K562 (cell line): ENCODE measurements around the gene ADD3. TPM values are rescaled to one million over a fixed set of nuclear protein-coding genes. Genes with fewer than 3 reads are reported as not detected.

Experiments
- EHMT2 ChIP-seq: fragments of 450-650 bp; IDR thresholded peaks from 2 replicates; pipeline ENCODE4 v1.6.1; 2018; ENCODE audit warnings: antibody characterized with exemption
- HDAC1 ChIP-seq, 2 experiments: fragments of 450-650 bp; IDR thresholded peaks; 2 replicates each; pipeline ENCODE4 v1.6.1; 2016 to 2017; ENCODE audit warnings: inconsistent platforms in 1 of 2, mild to moderate bottlenecking in 1 of 2, moderate library complexity in 1 of 2
- RBM17 ChIP-seq: fragments of 200-400 bp; formaldehyde crosslinking; IDR thresholded peaks from 2 replicates; pipeline ENCODE4 v1.6.1; 2017; ENCODE audit warnings: low read depth, mild to moderate bottlenecking, low read length, borderline replicate concordance
- SMARCA5 ChIP-seq: fragments of 450-650 bp; IDR thresholded peaks from 2 replicates; pipeline ENCODE4 v1.6.1; 2016
- TFAM ChIP-seq: fragments of 250-450 bp; sonication (Bioruptor Pico); conservative IDR thresholded peaks from 2 replicates; pipeline ENCODE4 v1.5.0; 2021; ENCODE audit warnings: mild to moderate bottlenecking, moderate library complexity
- ZBED1 ChIP-seq: IDR thresholded peaks from 2 replicates; pipeline ENCODE4 v1.6.1; 2014
- ZNF609 ChIP-seq: sonication (generic); formaldehyde crosslinking; IDR thresholded peaks from 2 replicates; pipeline ENCODE4 v1.8.1; 2023; ENCODE audit warnings: missing genetic modification reagents, mild to moderate bottlenecking, borderline replicate concordance
- ZNF766 ChIP-seq: fragments of 200-800 bp; sonication (Bioruptor generic); conservative IDR thresholded peaks from 2 replicates; pipeline ENCODE4 v1.6.1; 2016; ENCODE audit warnings: missing genetic modification characterization, missing compliant biosample characterization
- polyA plus RNA-seq, 8 experiments: library from polyadenylated mRNA; depleted of rRNA in 4 of 8; stranded (reverse) in 5 of 8; unstranded in 3 of 8; fragments of >200 nt; fragmentation: Nextera tagmentation in 2 of 8; fragmentation: Illumina TruSeq in 1 of 8; extraction: Ambion mirVana in 2 of 8; extraction: Trizol in 1 of 8; gene quantifications; 2 replicates each; pipeline versions ENCODE4 v1.2.1 to v1.2.3, GENCODE V29; 2011 to 2014; ENCODE audit warnings: inconsistent platforms in 1 of 8, missing spikeins in 1 of 8
- total RNA-seq, 7 experiments: library from RNA; depleted of rRNA in 6 of 7; stranded (reverse); fragments of >200 nt in 6 of 7; fragmentation: Illumina TruSeq in 2 of 7; extraction: Trizol in 2 of 7; gene quantifications; 2 replicates each; pipeline versions ENCODE4 v1.2.1 to v1.2.3, GENCODE V29; 2011 to 2021; ENCODE audit warnings: low replicate concordance in 1 of 7
- TF ChIP-seq, protein P1 (sequence below): sonication (generic); formaldehyde crosslinking; IDR thresholded peaks from 2 replicates; pipeline ENCODE4 v1.8.0; 2022; ENCODE audit warnings: missing genetic modification reagents, mild to moderate bottlenecking, borderline replicate concordance
- TF ChIP-seq, protein P2 (sequence below): sonication (generic); formaldehyde crosslinking; IDR thresholded peaks from 2 replicates; pipeline ENCODE4 v1.8.0; 2022; ENCODE audit warnings: mild to moderate bottlenecking, missing genetic modification reagents
- TF ChIP-seq, protein P3 (sequence below): fragments of 450-650 bp; IDR thresholded peaks from 2 replicates; pipeline ENCODE4 v1.6.1; 2017; ENCODE audit warnings: mild to moderate bottlenecking, moderate library complexity
- TF ChIP-seq, protein P4 (sequence below): sonication (generic); formaldehyde crosslinking; IDR thresholded peaks from 2 replicates; pipeline ENCODE4 v1.8.0; 2022; ENCODE audit warnings: mild to moderate bottlenecking, missing genetic modification reagents

ADD3 gene
- total and polyA plus RNA-seq, 9 of the 15 experiments (the other 6 are each of a cell fraction or from before 2014, with no cell fraction given): 13.2 to 125 (median 31.7) TPM

DNA sequence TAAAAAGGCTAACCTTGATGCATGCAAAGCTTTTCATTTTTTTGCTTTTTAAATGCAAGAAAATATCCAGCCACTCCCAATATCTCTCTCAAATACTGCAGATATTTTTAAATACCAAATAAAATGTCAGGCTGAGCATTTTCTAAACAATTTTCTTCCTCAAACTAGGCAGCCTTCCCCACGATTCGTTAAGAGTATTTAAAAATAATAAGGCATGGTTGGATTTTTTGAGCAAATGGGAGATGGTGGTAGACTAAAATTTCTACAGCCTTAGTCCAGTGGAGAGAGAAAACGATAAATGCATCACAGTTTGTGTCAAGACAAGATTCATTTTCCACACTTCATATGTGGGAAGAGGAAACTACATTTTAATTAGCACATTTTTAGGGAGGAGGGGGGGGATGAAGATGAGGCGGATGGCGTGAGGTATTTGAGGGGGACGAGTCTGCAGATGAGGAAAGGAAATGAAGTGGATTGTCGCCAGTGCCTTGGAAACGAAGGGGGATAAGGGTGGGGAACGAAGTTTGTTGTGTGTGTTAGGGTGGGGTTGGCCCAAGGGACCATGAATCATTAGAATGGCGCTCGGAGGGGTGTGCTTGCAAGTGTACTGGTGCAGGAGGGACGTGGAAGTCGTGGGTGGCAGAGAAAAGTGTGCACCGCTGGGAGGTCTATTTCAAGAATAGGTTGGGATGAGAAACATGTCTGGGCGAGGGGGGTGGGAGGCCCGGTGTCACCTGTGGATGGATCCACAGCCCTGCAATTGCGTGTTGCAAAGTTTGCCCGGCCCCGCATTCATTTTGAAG lies 1.2 kb upstream of the ADD3 start (continued):
- TF ChIP-seq, protein P1, sequence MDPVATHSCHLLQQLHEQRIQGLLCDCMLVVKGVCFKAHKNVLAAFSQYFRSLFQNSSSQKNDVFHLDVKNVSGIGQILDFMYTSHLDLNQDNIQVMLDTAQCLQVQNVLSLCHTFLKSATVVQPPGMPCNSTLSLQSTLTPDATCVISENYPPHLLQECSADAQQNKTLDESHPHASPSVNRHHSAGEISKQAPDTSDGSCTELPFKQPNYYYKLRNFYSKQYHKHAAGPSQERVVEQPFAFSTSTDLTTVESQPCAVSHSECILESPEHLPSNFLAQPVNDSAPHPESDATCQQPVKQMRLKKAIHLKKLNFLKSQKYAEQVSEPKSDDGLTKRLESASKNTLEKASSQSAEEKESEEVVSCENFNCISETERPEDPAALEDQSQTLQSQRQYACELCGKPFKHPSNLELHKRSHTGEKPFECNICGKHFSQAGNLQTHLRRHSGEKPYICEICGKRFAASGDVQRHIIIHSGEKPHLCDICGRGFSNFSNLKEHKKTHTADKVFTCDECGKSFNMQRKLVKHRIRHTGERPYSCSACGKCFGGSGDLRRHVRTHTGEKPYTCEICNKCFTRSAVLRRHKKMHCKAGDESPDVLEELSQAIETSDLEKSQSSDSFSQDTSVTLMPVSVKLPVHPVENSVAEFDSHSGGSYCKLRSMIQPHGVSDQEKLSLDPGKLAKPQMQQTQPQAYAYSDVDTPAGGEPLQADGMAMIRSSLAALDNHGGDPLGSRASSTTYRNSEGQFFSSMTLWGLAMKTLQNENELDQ (CRISPR knock-in tag): no peak
- TF ChIP-seq EHMT2: 0 out of 2 replicates have a peak, but pooled peaks have one; percentile 17
- no peak for TF ChIP-seq ZNF766 (CRISPR knock-in tag)
- no peak for TF ChIP-seq ZNF609
- TF ChIP-seq SMARCA5: no peak
- TF ChIP-seq TFAM (CRISPR knock-in tag): no peak
- TF ChIP-seq, protein P2, sequence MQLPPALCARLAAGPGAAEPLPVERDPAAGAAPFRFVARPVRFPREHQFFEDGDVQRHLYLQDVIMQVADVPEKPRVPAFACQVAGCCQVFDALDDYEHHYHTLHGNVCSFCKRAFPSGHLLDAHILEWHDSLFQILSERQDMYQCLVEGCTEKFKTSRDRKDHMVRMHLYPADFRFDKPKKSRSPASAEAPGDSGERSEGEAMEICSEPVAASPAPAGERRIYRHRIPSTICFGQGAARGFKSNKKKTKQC (CRISPR knock-in tag): no peak
- no peak for TF ChIP-seq RBM17
- TF ChIP-seq, protein P3, sequence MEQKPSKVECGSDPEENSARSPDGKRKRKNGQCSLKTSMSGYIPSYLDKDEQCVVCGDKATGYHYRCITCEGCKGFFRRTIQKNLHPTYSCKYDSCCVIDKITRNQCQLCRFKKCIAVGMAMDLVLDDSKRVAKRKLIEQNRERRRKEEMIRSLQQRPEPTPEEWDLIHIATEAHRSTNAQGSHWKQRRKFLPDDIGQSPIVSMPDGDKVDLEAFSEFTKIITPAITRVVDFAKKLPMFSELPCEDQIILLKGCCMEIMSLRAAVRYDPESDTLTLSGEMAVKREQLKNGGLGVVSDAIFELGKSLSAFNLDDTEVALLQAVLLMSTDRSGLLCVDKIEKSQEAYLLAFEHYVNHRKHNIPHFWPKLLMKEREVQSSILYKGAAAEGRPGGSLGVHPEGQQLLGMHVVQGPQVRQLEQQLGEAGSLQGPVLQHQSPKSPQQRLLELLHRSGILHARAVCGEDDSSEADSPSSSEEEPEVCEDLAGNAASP: no peak
- TF ChIP-seq, protein P4, sequence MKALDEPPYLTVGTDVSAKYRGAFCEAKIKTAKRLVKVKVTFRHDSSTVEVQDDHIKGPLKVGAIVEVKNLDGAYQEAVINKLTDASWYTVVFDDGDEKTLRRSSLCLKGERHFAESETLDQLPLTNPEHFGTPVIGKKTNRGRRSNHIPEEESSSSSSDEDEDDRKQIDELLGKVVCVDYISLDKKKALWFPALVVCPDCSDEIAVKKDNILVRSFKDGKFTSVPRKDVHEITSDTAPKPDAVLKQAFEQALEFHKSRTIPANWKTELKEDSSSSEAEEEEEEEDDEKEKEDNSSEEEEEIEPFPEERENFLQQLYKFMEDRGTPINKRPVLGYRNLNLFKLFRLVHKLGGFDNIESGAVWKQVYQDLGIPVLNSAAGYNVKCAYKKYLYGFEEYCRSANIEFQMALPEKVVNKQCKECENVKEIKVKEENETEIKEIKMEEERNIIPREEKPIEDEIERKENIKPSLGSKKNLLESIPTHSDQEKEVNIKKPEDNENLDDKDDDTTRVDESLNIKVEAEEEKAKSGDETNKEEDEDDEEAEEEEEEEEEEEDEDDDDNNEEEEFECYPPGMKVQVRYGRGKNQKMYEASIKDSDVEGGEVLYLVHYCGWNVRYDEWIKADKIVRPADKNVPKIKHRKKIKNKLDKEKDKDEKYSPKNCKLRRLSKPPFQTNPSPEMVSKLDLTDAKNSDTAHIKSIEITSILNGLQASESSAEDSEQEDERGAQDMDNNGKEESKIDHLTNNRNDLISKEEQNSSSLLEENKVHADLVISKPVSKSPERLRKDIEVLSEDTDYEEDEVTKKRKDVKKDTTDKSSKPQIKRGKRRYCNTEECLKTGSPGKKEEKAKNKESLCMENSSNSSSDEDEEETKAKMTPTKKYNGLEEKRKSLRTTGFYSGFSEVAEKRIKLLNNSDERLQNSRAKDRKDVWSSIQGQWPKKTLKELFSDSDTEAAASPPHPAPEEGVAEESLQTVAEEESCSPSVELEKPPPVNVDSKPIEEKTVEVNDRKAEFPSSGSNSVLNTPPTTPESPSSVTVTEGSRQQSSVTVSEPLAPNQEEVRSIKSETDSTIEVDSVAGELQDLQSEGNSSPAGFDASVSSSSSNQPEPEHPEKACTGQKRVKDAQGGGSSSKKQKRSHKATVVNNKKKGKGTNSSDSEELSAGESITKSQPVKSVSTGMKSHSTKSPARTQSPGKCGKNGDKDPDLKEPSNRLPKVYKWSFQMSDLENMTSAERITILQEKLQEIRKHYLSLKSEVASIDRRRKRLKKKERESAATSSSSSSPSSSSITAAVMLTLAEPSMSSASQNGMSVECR: no peak
- TF ChIP-seq ZBED1: no peak
- peak in 1 of 2 experiments; percentile 34; a peak in 1 of 4 replicates for TF ChIP-seq HDAC1 (IDR thresholded peaks at IDR 0.05)
